CD4-positive, alpha-beta memory T cell (primary cell): Measurements from ENCODE around the gene MYOZ1. TPM values are rescaled to one million over a fixed set of nuclear protein-coding genes. Genes with fewer than 3 reads are reported as not detected.
"Not testable (repeated sequence)": the region's sequence is repeated elsewhere in the genome, so short reads cannot be mapped to it uniquely, and the experiment has no call there.

Source experiments
- CTCF ChIA-PET: fragments of 350-600 bp; sonication (Branson Sonifier 250); formaldehyde crosslinking; loops from one replicate; lab custom pipeline; 2021; ENCODE audit warnings: inconsistent platforms; ENCODE audit not compliant: partially characterized antibody; lab: Charles Lee
- POLR2A ChIA-PET: fragments of 350-600 bp; sonication (Branson Sonifier 250); formaldehyde crosslinking; loops from one replicate; lab custom pipeline; 2021; ENCODE audit not compliant: partially characterized antibody; lab: Charles Lee
- DNase-seq, 5 donors: peaks; one replicate each; pipeline versions ENCODE4 v3.0.0 to v3.0.0-alpha.2; 2020 to 2022; ENCODE audit warnings: mixed read lengths in 1 of 5
- H3K27ac ChIP-seq: one replicate; pipeline ENCODE4 v1.7.0; 2013; ENCODE audit warnings: low read depth, low read length
- H3K27me3 ChIP-seq: 2 replicates; pipeline ENCODE4 v1.7.0; 2013; ENCODE audit warnings: mild to moderate bottlenecking, low read length, moderate library complexity; ENCODE audit not compliant: insufficient read depth
- H3K36me3 ChIP-seq: 2 replicates; pipeline ENCODE4 v1.7.0; 2013; ENCODE audit warnings: mild to moderate bottlenecking, low read length, moderate library complexity; ENCODE audit not compliant: insufficient read depth
- H3K4me1 ChIP-seq: 2 replicates; pipeline ENCODE4 v1.7.0; 2013; ENCODE audit warnings: mild to moderate bottlenecking, low read length, moderate library complexity; ENCODE audit not compliant: insufficient read depth
- H3K4me3 ChIP-seq, 2 donors: one replicate each; pipeline ENCODE4 v1.7.0; 2013; ENCODE audit warnings: low read length in 2 of 2, mild to moderate bottlenecking in 1 of 2
- H3K9me3 ChIP-seq, 2 donors: one replicate each; pipeline ENCODE4 v1.7.0; 2013; ENCODE audit warnings: low read length in 2 of 2, control low read depth in 1 of 2; ENCODE audit not compliant: control insufficient read depth in 1 of 2
- H3K27ac Mint-ChIP-seq, 7 donors: one replicate each; pipeline ENCODE4 v1.8.0; 2020 to 2021; ENCODE audit warnings: mixed read lengths in 7 of 7, mild to moderate bottlenecking in 6 of 7, inconsistent platforms in 3 of 7, moderate library complexity in 3 of 7
- H3K27me3 Mint-ChIP-seq, 2 donors: one replicate each; pipeline ENCODE4 v1.8.0; 2020 to 2021; ENCODE audit warnings: mixed read lengths in 2 of 2
- H3K36me3 Mint-ChIP-seq, 2 donors: one replicate each; pipeline ENCODE4 v1.8.0; 2020 to 2021; ENCODE audit warnings: mixed read lengths in 2 of 2, inconsistent platforms in 1 of 2, mild to moderate bottlenecking in 1 of 2
- H3K4me1 Mint-ChIP-seq, 4 donors: one replicate each; pipeline ENCODE4 v1.8.0; 2020 to 2021; ENCODE audit warnings: mixed read lengths in 4 of 4, mild to moderate bottlenecking in 1 of 4
- H3K4me3 Mint-ChIP-seq, 8 donors: one replicate each; pipeline ENCODE4 v1.8.0; 2020 to 2021; ENCODE audit warnings: mixed read lengths in 8 of 8, mild to moderate bottlenecking in 7 of 8, moderate library complexity in 6 of 8, inconsistent platforms in 3 of 8
- H3K9me3 Mint-ChIP-seq, 8 donors: one replicate each; pipeline ENCODE4 v1.8.0; 2020 to 2021; ENCODE audit warnings: mixed read lengths in 8 of 8, mild to moderate bottlenecking in 5 of 8, inconsistent platforms in 3 of 8, moderate library complexity in 1 of 8
- intact Hi-C: fragments of 100-400 bp; cut with micrococcal nuclease; formaldehyde crosslinking; loops from one replicate; pipeline ENCODE4 v1.15.1; 2023
- polyA plus RNA-seq, 2 donors: library from polyadenylated mRNA; unstranded; fragments of 300-500 nt; fragmentation: Illumina TruSeq; gene quantifications; one replicate each; pipeline ENCODE4 v1.2.3, GENCODE V29; 2021
- total RNA-seq, 2 experiments: library from RNA; stranded (reverse); gene quantifications; one replicate each; pipeline ENCODE4 v1.2.3, GENCODE V29; 2021

Gene MYOZ1
- total and polyA plus RNA-seq, 4 experiments from 2014 or later, result not detected

- H3K27ac ChIP-seq, H3K36me3 Mint-ChIP-seq, H3K4me3 ChIP-seq, H3K4me1 ChIP-seq, DNase-seq, POLR2A ChIA-PET, intact Hi-C loops, H3K4me3 Mint-ChIP-seq, H3K9me3 Mint-ChIP-seq, H3K36me3 ChIP-seq, H3K27ac Mint-ChIP-seq, H3K4me1 Mint-ChIP-seq, H3K27me3 Mint-ChIP-seq, CTCF ChIA-PET, H3K27me3 ChIP-seq, H3K9me3 ChIP-seq: not testable (repeated sequence)
Measured at GRCh38 chr10:73665581-73665980, 24.3 kb upstream of the MYOZ1 start.

GRCh38 chr10:73664156-73665040, 23.1 kb upstream of the MYOZ1 start:
- H3K4me1 Mint-ChIP-seq, H3K27me3 Mint-ChIP-seq, H3K27ac ChIP-seq, POLR2A ChIA-PET, H3K36me3 Mint-ChIP-seq, CTCF ChIA-PET, H3K27ac Mint-ChIP-seq, H3K9me3 Mint-ChIP-seq, DNase-seq, H3K4me3 Mint-ChIP-seq, H3K4me3 ChIP-seq, H3K9me3 ChIP-seq, intact Hi-C loops, H3K27me3 ChIP-seq, H3K36me3 ChIP-seq, H3K4me1 ChIP-seq: not testable (repeated sequence)

GRCh38 chr10:73663621-73664020, 22.3 kb upstream of the MYOZ1 start:
- H3K4me3 Mint-ChIP-seq, POLR2A ChIA-PET, H3K9me3 ChIP-seq, H3K36me3 ChIP-seq, H3K27me3 ChIP-seq, H3K4me1 Mint-ChIP-seq, CTCF ChIA-PET, intact Hi-C loops, H3K27ac ChIP-seq, H3K9me3 Mint-ChIP-seq, H3K4me3 ChIP-seq, H3K27me3 Mint-ChIP-seq, DNase-seq, H3K4me1 ChIP-seq, H3K27ac Mint-ChIP-seq, H3K36me3 Mint-ChIP-seq: not testable (repeated sequence)

GRCh38 chr10:73662705-73663104, 21.4 kb upstream of the MYOZ1 start:
- H3K4me1 Mint-ChIP-seq, H3K4me1 ChIP-seq, H3K27ac Mint-ChIP-seq, POLR2A ChIA-PET, CTCF ChIA-PET, H3K4me3 Mint-ChIP-seq, H3K27me3 Mint-ChIP-seq, H3K36me3 Mint-ChIP-seq, H3K9me3 Mint-ChIP-seq, intact Hi-C loops, DNase-seq, H3K36me3 ChIP-seq, H3K27ac ChIP-seq, H3K9me3 ChIP-seq, H3K4me3 ChIP-seq, H3K27me3 ChIP-seq: not testable (repeated sequence)

- POLR2A ChIA-PET, result no interaction called here
- H3K4me3 Mint-ChIP-seq, result no peak within 1 kb of the TSS
- H3K9me3 Mint-ChIP-seq, result no peaks in the 10 kb centered on the region
- Histone ChIP-seq H3K4me3 (no peak within 1 kb of the TSS), H3K4me1 (no peaks in the 10 kb centered on the region), H3K27me3 (no peaks in the 10 kb centered on the region), H3K36me3 (no peaks in the 10 kb centered on the region), H3K27ac (no peak within 1 kb of the TSS), H3K9me3 (no peaks in the 10 kb centered on the region)
- CTCF ChIA-PET, result no interaction called here
- intact Hi-C loops, result no loop called here
- H3K27ac Mint-ChIP-seq, result no peak within 1 kb of the TSS
- H3K4me1 Mint-ChIP-seq, result no peaks in the 10 kb centered on the region
- peaks cover 0 to 3% of the 10 kb centered on the region in 2 donors for H3K27me3 Mint-ChIP-seq
- no peaks in the 10 kb centered on the region for H3K36me3 Mint-ChIP-seq
- no peak for DNase-seq
Measured at GRCh38 chr10:73655990-73656298, 14.7 kb upstream of the MYOZ1 start, which contains the start of gene SYNPO2L. TSS of gene SYNPO2L (minus strand) at chr10:73656029. CDS start at chr10:73655922, 107 bp downstream.

- H3K4me1 Mint-ChIP-seq, result no peaks in the 10 kb centered on the region
- no peak for DNase-seq
- H3K36me3 ChIP-seq, result no peaks in the 10 kb centered on the region
- H3K27me3 Mint-ChIP-seq, result peaks cover 4 to 6% of the 10 kb centered on the region in 2 donors
- H3K36me3 Mint-ChIP-seq, result no peaks in the 10 kb centered on the region
- H3K4me3 Mint-ChIP-seq, result no peak overlapping the region
- no peak overlapping the region for H3K27ac Mint-ChIP-seq
- ChIA-PET CTCF (no interaction called here), POLR2A (no interaction called here)
- no peaks in the 10 kb centered on the region for H3K27me3 ChIP-seq
- H3K27ac ChIP-seq, result no peak overlapping the region
- intact Hi-C loops, result no loop called here
- H3K9me3 ChIP-seq, result no peaks in the 10 kb centered on the region
- H3K4me3 ChIP-seq, result no peak overlapping the region
- no peaks in the 10 kb centered on the region for H3K4me1 ChIP-seq
- no peaks in the 10 kb centered on the region for H3K9me3 Mint-ChIP-seq
Measured at GRCh38 chr10:73655257-73655989, 14.1 kb upstream of the MYOZ1 start.

- H3K9me3 Mint-ChIP-seq, result no peaks in the 10 kb centered on the region
- DNase-seq, result no peak
- H3K36me3 Mint-ChIP-seq, result no peaks in the 10 kb centered on the region
- Histone ChIP-seq H3K27ac (no peak overlapping the region), H3K4me3 (no peak overlapping the region), H3K9me3 (no peaks in the 10 kb centered on the region), H3K4me1 (no peaks in the 10 kb centered on the region), H3K27me3 (no peaks in the 10 kb centered on the region), H3K36me3 (no peaks in the 10 kb centered on the region)
- intact Hi-C loops, result no loop called here
- ChIA-PET CTCF (interaction anchor here (1.0 kb wide), 1 partner anchor 124 kb away, joined by 5 read pairs; no protein-coding TSS in a partner anchor), POLR2A (no interaction called here)
- no peak overlapping the region for H3K27ac Mint-ChIP-seq
- peaks cover 0 to 3% (median 0%) of the 10 kb centered on the region in 4 donors for H3K4me1 Mint-ChIP-seq
- H3K4me3 Mint-ChIP-seq, result no peak overlapping the region
- peaks cover 7 to 10% of the 10 kb centered on the region in 2 donors for H3K27me3 Mint-ChIP-seq
Measured at GRCh38 chr10:73653701-73654100, 12.4 kb upstream of the MYOZ1 start.
